Panc1 (cell line): ENCODE data around the gene MTHFSD. TPM values are rescaled to one million over a fixed set of nuclear protein-coding genes. Genes with fewer than 3 reads are reported as not detected.
A peak's percentile ranks its signal among the peaks of the same experiment; 100 is the strongest.

Source experiments
- ATAC-seq: fragments of 200-7000 bp; cut with Tn5 transposase; 2 replicates; pipeline ENCODE4 v1.9.1; 2020; ENCODE audit warnings: mild to moderate bottlenecking, moderate library complexity
- BruUV-seq: library from RNA; stranded (reverse); fragments of 400-500 nt; replicated peaks from 2 replicates; lab custom pipeline; 2021; lab: Mats Ljungman, UMichigan
- CTCF ChIA-PET: fragments of 300-600 bp; sonication (Branson Sonifier 250); formaldehyde crosslinking; loops from one replicate; lab custom pipeline; 2022; ENCODE audit warnings: antibody characterized with exemption; lab: Charles Lee
- POLR2A ChIA-PET: fragments of 300-600 bp; sonication (Branson Sonifier 250); formaldehyde crosslinking; loops from one replicate; lab custom pipeline; 2022; ENCODE audit warnings: antibody characterized with exemption; lab: Charles Lee
- DNase-seq: peaks from one replicate; pipeline ENCODE4 v3.0.0-alpha.2; 2010; ENCODE audit warnings: low read depth, low spot score
- H3K27ac ChIP-seq: 2 replicates; pipeline ENCODE4 v1.5.1; 2011; ENCODE audit warnings: mild to moderate bottlenecking, low read length, inconsistent platforms
- H3K27me3 ChIP-seq: fragments of 200-500 bp; sonication (Bioruptor generic); 2 replicates; pipeline ENCODE4 v1.6.0; 2014; ENCODE audit warnings: low read length, inconsistent platforms; ENCODE audit not compliant: control insufficient read depth, insufficient read depth
- H3K36me3 ChIP-seq: fragments of 200-500 bp; sonication (Bioruptor generic); 2 replicates; pipeline ENCODE4 v1.5.1; 2014; ENCODE audit warnings: inconsistent platforms, mild to moderate bottlenecking, low read length, moderate library complexity; ENCODE audit not compliant: control insufficient read depth, insufficient read depth
- H3K4me1 ChIP-seq: 2 replicates; pipeline ENCODE4 v1.5.1; 2011; ENCODE audit warnings: inconsistent platforms, mild to moderate bottlenecking, low read length, moderate library complexity; ENCODE audit not compliant: control insufficient read depth, insufficient read depth
- H3K4me3 ChIP-seq, 2 experiments: 2 replicates each; pipeline ENCODE4 v1.5.1; 2011 to 2012; ENCODE audit warnings: low read depth in 2 of 2, low read length in 2 of 2, mild to moderate bottlenecking in 2 of 2, inconsistent platforms in 1 of 2, moderate library complexity in 1 of 2
- H3K9me3 ChIP-seq: fragments of 200-500 bp; sonication (Bioruptor generic); 2 replicates; pipeline ENCODE4 v1.5.1; 2014; ENCODE audit warnings: low read depth, mild to moderate bottlenecking, inconsistent platforms, low read length, moderate library complexity; ENCODE audit not compliant: control insufficient read depth, insufficient read depth
- CTCF ChIP-seq: fragments of 450-650 bp; IDR thresholded peaks from 2 replicates; pipeline ENCODE4 v1.5.1; 2017; ENCODE audit warnings: mild to moderate bottlenecking
- POLR2AphosphoS5 ChIP-seq: IDR thresholded peaks from 2 replicates; pipeline ENCODE4 v1.6.1; 2012; ENCODE audit warnings: mild to moderate bottlenecking, low read depth, low read length, moderate library complexity
- REST ChIP-seq, 2 experiments: IDR thresholded peaks; 2 replicates each; pipeline ENCODE4 v1.6.1; 2011 to 2012; ENCODE audit warnings: low read depth in 2 of 2, control low read depth in 1 of 2, low read length in 1 of 2, mild to moderate bottlenecking in 1 of 2, moderate library complexity in 1 of 2; ENCODE audit not compliant: insufficient read depth in 1 of 2
- SIN3A ChIP-seq: IDR thresholded peaks from 2 replicates; pipeline ENCODE4 v1.6.1; 2012; ENCODE audit warnings: low read depth, mild to moderate bottlenecking, low read length, moderate library complexity, borderline replicate concordance; ENCODE audit not compliant: insufficient read depth
- TCF7L2 ChIP-seq: IDR thresholded peaks from 2 replicates; pipeline ENCODE4 v1.6.1; 2011; ENCODE audit warnings: mild to moderate bottlenecking, low read depth, low read length, inconsistent platforms
- in situ Hi-C: cut with HindIII; loops from 2 replicates; pipeline ENCODE4 v1.10.0; 2016; ENCODE audit warnings: low sequenced_read_pairs, low pct_unique_long_range_greater_than_20kb
- intact Hi-C: fragments of 100-400 bp; cut with micrococcal nuclease; formaldehyde crosslinking; loops from one replicate; pipeline ENCODE4 v1.10.0; 2022; ENCODE audit not compliant: unreplicated experiment
- total RNA-seq: library from RNA; stranded (reverse); gene quantifications from one replicate; pipeline ENCODE4 v1.2.1, GENCODE V29; 2021; ENCODE audit not compliant: unreplicated experiment

MTHFSD gene
- total RNA-seq, 1 experiment from 2014 or later, result 16.5 TPM

- Histone ChIP-seq H3K27me3 (no peaks in the 10 kb centered on the region), H3K27ac (peak overlapping the region; percentile 97), H3K36me3 (no peaks in the 10 kb centered on the region), H3K4me3 (no peak overlapping the region; a peak in 1 of 4 replicates), H3K9me3 (no peaks in the 10 kb centered on the region), H3K4me1 (peaks cover 58% of the 10 kb centered on the region)
- no peak for TF ChIP-seq POLR2AphosphoS5
- no peak for TF ChIP-seq TCF7L2
- no peak for TF ChIP-seq CTCF
- TF ChIP-seq SIN3A, result no peak
- no peak for TF ChIP-seq REST (IDR thresholded peaks at IDR 0.05; ENCODE audit: insufficient read depth in 1 of 2, low read depth in 2 of 2, low read length in 1 of 2)
- BruUV-seq, result no TSS peak
- ChIA-PET POLR2A (no interaction called here), CTCF (no interaction called here)
- in situ Hi-C loops (no loop called here), intact Hi-C loops (no loop called here)
- DNase-seq, result peak; percentile 90
- ATAC-seq, result peak; percentile 77
Measured at GRCh38 chr16:86584726-86585721, 30.0 kb upstream of the MTHFSD start.

GRCh38 chr16:86584071-86584685, 29.1 kb upstream of the MTHFSD start:
- H3K4me1 ChIP-seq, result peaks cover 53% of the 10 kb centered on the region
- no peak for DNase-seq
- ChIA-PET CTCF (no interaction called here), POLR2A (no interaction called here)
- no peak overlapping the region for H3K4me3 ChIP-seq
- no peaks in the 10 kb centered on the region for H3K36me3 ChIP-seq
- TF ChIP-seq POLR2AphosphoS5, result no peak
- no peak for TF ChIP-seq REST (IDR thresholded peaks at IDR 0.05; ENCODE audit: insufficient read depth in 1 of 2, low read depth in 2 of 2, low read length in 1 of 2)
- no peak for TF ChIP-seq TCF7L2
- TF ChIP-seq SIN3A, result no peak
- no peak for TF ChIP-seq CTCF
- intact Hi-C loops, result no loop called here
- H3K27ac ChIP-seq, result peak overlapping the region; percentile 97
- H3K27me3 ChIP-seq, result no peaks in the 10 kb centered on the region
- in situ Hi-C loops, result no loop called here
- H3K9me3 ChIP-seq, result no peaks in the 10 kb centered on the region
- no TSS peak for BruUV-seq
- ATAC-seq, result no peak
